Measurements from ENCODE around the gene PSMB8.

GRCh38 chr6:32818867-32819266, 25.0 kb downstream of the PSMB8 start:
- no peak for TF ChIP-seq CTCF (IDR thresholded peaks at IDR 0.05)
- no peak for TF ChIP-seq POLR2A (IDR thresholded peaks at IDR 0.05)

Measured in adrenal gland (tissue), 5 donors.